ENCODE data around the gene SMOC2. TPM values are rescaled to one million over a fixed set of nuclear protein-coding genes. Genes with fewer than 3 reads are reported as not detected.

SMOC2 gene
- total and polyA plus RNA-seq, 7 donors = 12.3 to 90.3 (median 22.8) TPM

DNA sequence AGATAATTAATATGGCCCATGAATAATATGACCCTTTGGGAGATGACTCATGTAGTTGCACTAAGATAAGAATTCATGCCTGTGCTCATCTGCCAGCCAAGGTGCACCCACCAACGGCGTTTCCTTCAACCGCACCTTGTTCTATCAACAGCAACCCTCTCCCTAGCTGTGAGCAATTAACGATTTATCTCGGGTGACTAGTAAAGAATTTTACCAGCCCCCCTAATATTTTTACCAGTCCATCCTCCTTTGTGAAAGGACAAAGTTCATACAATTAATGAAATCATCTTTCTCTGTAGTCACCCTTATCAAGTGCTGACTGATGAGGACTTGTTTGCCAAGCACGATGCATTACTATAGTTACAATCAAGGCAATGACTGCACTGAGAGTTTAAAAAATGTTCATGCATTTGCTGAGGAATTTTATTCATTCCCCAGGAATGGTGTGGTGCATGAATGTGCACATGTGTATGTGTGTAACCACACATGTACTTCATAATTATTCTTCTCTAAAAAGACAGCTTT is 118.7 kb downstream of the SMOC2 start:
- TF ChIP-seq CTCF (IDR thresholded peaks at IDR 0.05) = no peak
- no peak overlapping the region for H3K27ac ChIP-seq
- intact Hi-C loops (cut with DNase I) = no loop called here
- no peaks in the 10 kb centered on the region for H3K36me3 ChIP-seq (ENCODE audit: insufficient read depth in 1 of 2, low read depth in 1 of 2)
- no peak overlapping the region for H3K4me3 ChIP-seq
- WGBS, 3 donors = 58 to 69% (median 65%) methylated on average over 6 of the region's 6 CpGs
- DNase-seq (no peak), ATAC-seq (no peak)
- no peaks in the 10 kb centered on the region for H3K4me1 ChIP-seq
- H3K9me3 ChIP-seq = no peaks in the 10 kb centered on the region
- peaks cover 0 to 9% (median 0%) of the 10 kb centered on the region in 3 donors for H3K27me3 ChIP-seq (ENCODE audit: insufficient read depth in 3 of 3, low read length in 2 of 3)

GRCh38 chr6:168560126-168560525 is 119.1 kb downstream of the SMOC2 start:
- no peaks in the 10 kb centered on the region for H3K36me3 ChIP-seq (ENCODE audit: insufficient read depth in 1 of 2, low read depth in 1 of 2)
- TF ChIP-seq CTCF (IDR thresholded peaks at IDR 0.05) = no peak
- intact Hi-C loops (cut with DNase I) = no loop called here

GRCh38 chr6:168562576-168563151 is 121.7 kb downstream of the SMOC2 start:
- no peak overlapping the region for H3K27ac ChIP-seq
- peaks cover 0 to 9% (median 0%) of the 10 kb centered on the region in 3 donors for H3K27me3 ChIP-seq (ENCODE audit: insufficient read depth in 3 of 3, low read length in 2 of 3)
- intact Hi-C loops (cut with DNase I) = no loop called here
- H3K4me3 ChIP-seq = no peak overlapping the region
- no peak for TF ChIP-seq CTCF (IDR thresholded peaks at IDR 0.05)
- H3K4me1 ChIP-seq = no peaks in the 10 kb centered on the region
- H3K9me3 ChIP-seq = no peaks in the 10 kb centered on the region
- no peaks in the 10 kb centered on the region for H3K36me3 ChIP-seq (ENCODE audit: insufficient read depth in 1 of 2, low read depth in 1 of 2)
- WGBS, 3 donors = 66 to 72% (median 71%) methylated on average over 29 of the region's 29 CpGs
- no peak for DNase-seq
- no peak for ATAC-seq

More at GRCh38 chr6:168560126-168560525, 119.1 kb downstream of the SMOC2 start:
- H3K9me3 ChIP-seq = no peaks in the 10 kb centered on the region
- no peaks in the 10 kb centered on the region for H3K4me1 ChIP-seq
- H3K4me3 ChIP-seq = no peak overlapping the region
- WGBS, 3 donors = 42 to 72% (median 51%) methylated on average over 6 of the region's 6 CpGs
- DNase-seq (no peak), ATAC-seq (no peak)
- H3K27ac ChIP-seq = no peak overlapping the region
- H3K27me3 ChIP-seq (ENCODE audit: insufficient read depth in 3 of 3, low read length in 2 of 3) = peaks cover 0 to 9% (median 0%) of the 10 kb centered on the region in 3 donors

DNA sequence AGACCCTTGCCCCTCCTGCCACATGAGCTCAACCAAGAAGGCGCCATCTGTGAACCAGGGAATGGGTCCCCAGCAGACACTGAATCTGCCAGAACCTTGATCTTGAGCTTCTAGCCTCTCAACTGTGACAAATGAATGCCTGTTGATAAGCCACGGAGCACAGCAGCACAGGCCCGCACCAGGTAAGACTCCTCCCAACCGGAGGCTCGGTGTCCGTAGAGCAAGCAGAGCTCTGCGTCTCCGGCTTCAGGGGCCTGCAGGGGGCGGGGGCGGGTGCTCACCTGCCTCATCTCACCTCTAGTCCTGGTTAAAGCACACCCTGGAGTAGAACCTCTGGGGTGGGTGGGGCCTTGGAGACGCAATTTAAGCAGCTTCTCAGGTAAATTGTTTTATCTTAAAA is 122.7 kb downstream of the SMOC2 start:
- intact Hi-C loops (cut with DNase I) = no loop called here
- no peak for TF ChIP-seq CTCF (IDR thresholded peaks at IDR 0.05)
- no peak for ATAC-seq
- Histone ChIP-seq H3K4me3 (no peak overlapping the region), H3K27ac (no peak overlapping the region), H3K27me3 (ENCODE audit: insufficient read depth in 3 of 3, low read length in 2 of 3) (peaks cover 0 to 9% (median 0%) of the 10 kb centered on the region in 3 donors), H3K4me1 (no peaks in the 10 kb centered on the region), H3K36me3 (ENCODE audit: insufficient read depth in 1 of 2, low read depth in 1 of 2) (no peaks in the 10 kb centered on the region), H3K9me3 (no peaks in the 10 kb centered on the region)
- WGBS, 3 donors = 79 to 89% (median 83%) methylated on average over 11 of the region's 11 CpGs
- no peak for DNase-seq

GRCh38 chr6:168565112-168565511 is 124.1 kb downstream of the SMOC2 start:
- TF ChIP-seq CTCF (IDR thresholded peaks at IDR 0.05) = no peak
- no peak for DNase-seq
- WGBS, 3 donors = 86 to 92% (median 89%) methylated on average over 4 of the region's 4 CpGs
- intact Hi-C loops (cut with DNase I) = no loop called here
- no peaks in the 10 kb centered on the region for H3K36me3 ChIP-seq (ENCODE audit: insufficient read depth in 1 of 2, low read depth in 1 of 2)
- no peak overlapping the region for H3K27ac ChIP-seq
- H3K27me3 ChIP-seq (ENCODE audit: insufficient read depth in 3 of 3, low read length in 2 of 3) = peaks cover 0 to 9% (median 0%) of the 10 kb centered on the region in 3 donors
- no peak overlapping the region for H3K4me3 ChIP-seq
- H3K4me1 ChIP-seq = no peaks in the 10 kb centered on the region
- no peaks in the 10 kb centered on the region for H3K9me3 ChIP-seq
- ATAC-seq = no peak

Measured in psoas muscle (tissue), 8 donors.